ENCODE data around the gene LTA4H. TPM values are rescaled to one million over a fixed set of nuclear protein-coding genes. Genes with fewer than 3 reads are reported as not detected.

Gene LTA4H
- 64.3 and 68.3 TPM in 2 replicates for total RNA-seq (2014; rRNA removed; shearing (Covaris generic))

GRCh38 chr12:96035283-96036236, at the start of gene LTA4H:
LTA4H (minus strand) TSS chr12:96035587; CDS start chr12:96035519, 68 bp downstream.

DNA sequence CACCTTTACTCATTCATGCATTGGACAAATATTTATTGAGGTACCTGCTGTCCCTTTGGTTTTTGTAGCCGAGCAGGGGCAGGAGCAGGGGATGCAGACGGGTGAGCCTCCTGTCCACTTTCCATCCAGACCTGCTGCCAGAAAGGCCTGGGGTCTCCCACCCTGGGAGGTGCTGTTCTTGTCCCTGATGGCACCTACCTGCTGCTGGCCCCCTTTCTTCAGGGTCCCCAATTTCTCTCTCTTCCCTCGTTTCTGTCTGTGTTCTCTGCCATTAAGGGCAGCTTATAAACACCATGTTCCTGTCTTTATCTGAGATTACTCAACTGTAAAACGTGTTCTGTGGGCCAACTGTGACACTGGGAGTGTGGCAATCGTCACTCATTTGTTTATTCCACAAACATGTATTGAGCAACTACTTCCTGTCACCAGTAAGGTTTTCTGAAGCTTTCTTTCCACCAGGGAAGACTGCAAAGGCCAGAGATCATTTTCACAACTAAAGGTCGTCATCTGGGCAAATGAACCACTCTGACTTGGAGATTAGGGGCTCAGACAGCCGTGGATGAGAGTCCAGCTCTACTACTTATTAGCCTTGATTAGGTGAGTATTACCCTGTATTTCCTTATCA, 39.2 kb downstream of the LTA4H start, which contains the start of gene HAL:
Gene HAL (minus strand): TSS at position 311 of the 625 bp plus-strand sequence. CDS start 434 bp downstream, outside the sequence.

Other genes with a start within 250 kb of the LTA4H start
- gene NTN4, start 244.8 kb downstream of the LTA4H start, total RNA-seq (2014; rRNA removed; shearing (Covaris generic)), result 11.7 and 21.4 TPM in 2 replicates
- 48.0 and 60.3 TPM in 2 replicates for gene SNRPF, start 176.6 kb downstream of the LTA4H start, total RNA-seq (2014; rRNA removed; shearing (Covaris generic))
- gene CCDC38, start 93.0 kb downstream of the LTA4H start, total RNA-seq (2014; rRNA removed; shearing (Covaris generic)), result not detected in 2 replicates
- 0.40 and 0.45 TPM in 2 replicates for gene AMDHD1, start 92.3 kb downstream of the LTA4H start, total RNA-seq (2014; rRNA removed; shearing (Covaris generic))
- 0.19 and 1.7 TPM in 2 replicates for gene HAL, start 39.2 kb downstream of the LTA4H start, total RNA-seq (2014; rRNA removed; shearing (Covaris generic))
- gene ELK3, start 158.8 kb upstream of the LTA4H start, total RNA-seq (2014; rRNA removed; shearing (Covaris generic)), result 23.7 TPM in 2 replicates

All from A375 (cell line).